PFSK-1 (cell line): ENCODE measurements around the gene ZNF740.

Source experiments
- FOXP2 ChIP-seq: optimal IDR thresholded peaks from 2 replicates; pipeline ENCODE3; 2011; ENCODE audit warnings: borderline replicate concordance, control low read depth, inconsistent platforms; ENCODE audit not compliant: insufficient read depth; ENCODE audit errors: extremely low read length, extremely low read depth
- POLR2AphosphoS5 ChIP-seq: IDR thresholded peaks from 2 replicates; pipeline ENCODE4 v1.6.1; 2012; ENCODE audit warnings: low read depth, mild to moderate bottlenecking, control low read depth, low read length, moderate library complexity
- REST ChIP-seq, 2 experiments: IDR thresholded peaks; 2 replicates each; pipeline versions ENCODE4 v1.6.1 to v1.8.0; 2011 to 2012; ENCODE audit warnings: low read depth in 2 of 2, low read length in 2 of 2, control low read depth in 1 of 2, inconsistent platforms in 1 of 2, mild to moderate bottlenecking in 1 of 2, moderate library complexity in 1 of 2; ENCODE audit not compliant: insufficient read depth in 1 of 2
- SIN3A ChIP-seq: IDR thresholded peaks from 2 replicates; pipeline ENCODE4 v1.6.1; 2012; ENCODE audit warnings: mild to moderate bottlenecking, low read length, moderate library complexity, borderline replicate concordance; ENCODE audit not compliant: insufficient read depth
- TAF1 ChIP-seq: IDR thresholded peaks from 2 replicates; pipeline ENCODE4 v1.6.1; 2012; ENCODE audit warnings: low read length, control low read depth, borderline replicate concordance; ENCODE audit not compliant: insufficient read depth

DNA sequence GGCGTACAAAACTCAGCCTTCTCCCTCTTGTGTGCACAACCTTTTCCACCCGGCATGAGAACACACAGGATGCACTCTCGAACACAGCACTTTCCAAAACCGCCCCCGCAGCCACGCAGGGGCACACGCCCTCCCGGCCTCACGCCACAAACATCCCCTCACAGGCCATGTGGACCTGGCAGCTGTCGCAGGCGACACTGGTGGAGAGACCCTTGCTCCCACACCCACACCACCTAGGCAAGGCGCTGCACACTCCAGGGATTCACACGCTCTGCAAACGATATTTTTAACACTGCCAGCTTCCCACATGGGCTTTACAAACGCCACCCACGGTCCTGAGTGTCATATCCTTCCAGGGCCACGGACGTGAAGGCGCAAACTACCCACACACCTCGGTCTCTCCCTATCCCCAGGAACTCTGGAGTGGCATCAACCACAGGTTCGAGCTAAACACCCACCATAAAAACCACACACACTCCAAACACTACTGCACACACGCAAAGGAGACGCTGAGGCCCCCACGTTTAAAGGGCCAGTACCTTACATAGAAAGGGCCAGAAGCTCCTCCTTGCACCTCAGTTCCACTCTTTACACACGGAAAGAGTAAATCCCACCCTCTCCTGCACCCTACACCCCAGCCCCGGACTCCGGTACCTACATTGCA is 38.9 kb downstream of the ZNF740 start:
- TF ChIP-seq SIN3A (peak; percentile 70; the same call in 1 of the 2 replicates), POLR2AphosphoS5 (no peak), REST (IDR thresholded peaks at IDR 0.05; ENCODE audit: insufficient read depth in 1 of 2, low read depth in 2 of 2, low read length in 2 of 2) (no peak), TAF1 (no peak), FOXP2 (no peak)
